K562 (cell line): ENCODE data around the gene GEMIN4. TPM values are rescaled to one million over a fixed set of nuclear protein-coding genes. Genes with fewer than 3 reads are reported as not detected.

ENCODE experiments used
- CTBP1 ChIP-seq: fragments of 450-650 bp; IDR thresholded peaks from 2 replicates; pipeline ENCODE4 v1.6.1; 2016; ENCODE audit warnings: borderline replicate concordance
- ESRRA ChIP-seq: fragments of 450-650 bp; IDR thresholded peaks from 2 replicates; pipeline ENCODE4 v1.6.1; 2014; ENCODE audit warnings: low read depth, mild to moderate bottlenecking, moderate library complexity, borderline replicate concordance
- ETV5 ChIP-seq: sonication (generic); formaldehyde crosslinking; IDR thresholded peaks from 2 replicates; pipeline ENCODE4 v1.4.0; 2020; ENCODE audit warnings: low read depth, mild to moderate bottlenecking, missing genetic modification reagents
- POLR2A ChIP-seq: fragments of 450-650 bp; conservative IDR thresholded peaks from 2 replicates; pipeline ENCODE4 v1.6.1; 2016
- POLR2H ChIP-seq: IDR thresholded peaks from 2 replicates; pipeline ENCODE4 v1.6.1; 2016; ENCODE audit warnings: missing genetic modification characterization, low read depth, mild to moderate bottlenecking, control low read depth, missing compliant biosample characterization, moderate library complexity
- SNRNP70 ChIP-seq: fragments of 200-400 bp; formaldehyde crosslinking; optimal IDR thresholded peaks from 2 replicates; pipeline ENCODE3; 2017; ENCODE audit warnings: low read depth, low read length
- STAG1 ChIP-seq: sonication (generic); formaldehyde crosslinking; IDR thresholded peaks from 2 replicates; pipeline ENCODE4 v1.5.0; 2020; ENCODE audit warnings: missing genetic modification reagents, borderline replicate concordance
- YY1 ChIP-seq, 3 experiments: IDR thresholded peaks; 2 replicates each; pipeline ENCODE4 v1.6.1; 2011; ENCODE audit warnings: low read length in 2 of 3, mild to moderate bottlenecking in 2 of 3, moderate library complexity in 2 of 3, borderline replicate concordance in 1 of 3, control low read depth in 1 of 3, low read depth in 1 of 3; ENCODE audit not compliant: insufficient read depth in 3 of 3, insufficient replicate concordance in 2 of 3, control insufficient read depth in 1 of 3, insufficient read length in 1 of 3; ENCODE audit errors: extremely low read depth in 1 of 3
- ZC3H4 ChIP-seq: sonication (generic); formaldehyde crosslinking; IDR thresholded peaks from 2 replicates; pipeline ENCODE4 v1.9.0; 2021; ENCODE audit warnings: missing genetic modification reagents, borderline replicate concordance
- ZFP1 ChIP-seq: fragments of 450-650 bp; formaldehyde crosslinking; IDR thresholded peaks from 2 replicates; pipeline ENCODE4 v1.4.0; 2020; ENCODE audit warnings: mild to moderate bottlenecking, mixed read lengths
- polyA plus RNA-seq, 8 experiments: library from polyadenylated mRNA; depleted of rRNA in 4 of 8; stranded (reverse) in 5 of 8; unstranded in 3 of 8; fragments of >200 nt; fragmentation: Nextera tagmentation in 2 of 8; fragmentation: Illumina TruSeq in 1 of 8; extraction: Ambion mirVana in 2 of 8; extraction: Trizol in 1 of 8; gene quantifications; 2 replicates each; pipeline versions ENCODE4 v1.2.1 to v1.2.3, GENCODE V29; 2011 to 2014; ENCODE audit warnings: inconsistent platforms in 1 of 8, missing spikeins in 1 of 8
- total RNA-seq, 7 experiments: library from RNA; depleted of rRNA in 6 of 7; stranded (reverse); fragments of >200 nt in 6 of 7; fragmentation: Illumina TruSeq in 2 of 7; extraction: Trizol in 2 of 7; gene quantifications; 2 replicates each; pipeline versions ENCODE4 v1.2.1 to v1.2.3, GENCODE V29; 2011 to 2021; ENCODE audit warnings: low replicate concordance in 1 of 7
- TF ChIP-seq, protein P1 (sequence below), 2 experiments: fragments of 450-650 bp; formaldehyde crosslinking in 1 of 2; IDR thresholded peaks; 2 replicates each; pipeline versions ENCODE4 v1.4.0 to v1.6.1; 2014 to 2020; ENCODE audit warnings: mild to moderate bottlenecking in 2 of 2, borderline replicate concordance in 1 of 2, low read depth in 1 of 2
- TF ChIP-seq, protein P2 (sequence below): fragments of 200-800 bp; sonication (Bioruptor generic); IDR thresholded peaks from 2 replicates; pipeline ENCODE4 v1.6.1; 2017; ENCODE audit warnings: missing genetic modification characterization, missing compliant biosample characterization

GEMIN4 gene
- total and polyA plus RNA-seq, 9 of the 15 experiments (the other 6 are each of a cell fraction or from before 2014, with no cell fraction given), result 1.8 to 42.5 (median 10.8) TPM

- TF ChIP-seq ZFP1 (no peak), ESRRA (peak; percentile 10; the same call in 1 of the 2 replicates), POLR2A (peak; percentile 70), SNRNP70 (no peak), POLR2H (tag) (peak; percentile 58; the same call in 1 of the 2 replicates), ZC3H4 (0 out of 2 replicates have a peak, but pooled peaks have one; percentile 18), YY1 (IDR thresholded peaks at IDR 0.05; ENCODE audit: borderline replicate concordance in 1 of 3, control insufficient read depth in 1 of 3, extremely low read depth in 1 of 3, insufficient read depth in 3 of 3, insufficient read length in 1 of 3, insufficient replicate concordance in 2 of 3, low read depth in 1 of 3, low read length in 2 of 3) (peak in 1 of 3 experiments; percentile 46), CTBP1 (peak; percentile 76), STAG1 (0 out of 2 replicates have a peak, but pooled peaks have one; percentile 3), ETV5 (CRISPR knock-in tag) (0 out of 2 replicates have a peak, but pooled peaks have one; percentile 35)
- TF ChIP-seq, protein P1, sequence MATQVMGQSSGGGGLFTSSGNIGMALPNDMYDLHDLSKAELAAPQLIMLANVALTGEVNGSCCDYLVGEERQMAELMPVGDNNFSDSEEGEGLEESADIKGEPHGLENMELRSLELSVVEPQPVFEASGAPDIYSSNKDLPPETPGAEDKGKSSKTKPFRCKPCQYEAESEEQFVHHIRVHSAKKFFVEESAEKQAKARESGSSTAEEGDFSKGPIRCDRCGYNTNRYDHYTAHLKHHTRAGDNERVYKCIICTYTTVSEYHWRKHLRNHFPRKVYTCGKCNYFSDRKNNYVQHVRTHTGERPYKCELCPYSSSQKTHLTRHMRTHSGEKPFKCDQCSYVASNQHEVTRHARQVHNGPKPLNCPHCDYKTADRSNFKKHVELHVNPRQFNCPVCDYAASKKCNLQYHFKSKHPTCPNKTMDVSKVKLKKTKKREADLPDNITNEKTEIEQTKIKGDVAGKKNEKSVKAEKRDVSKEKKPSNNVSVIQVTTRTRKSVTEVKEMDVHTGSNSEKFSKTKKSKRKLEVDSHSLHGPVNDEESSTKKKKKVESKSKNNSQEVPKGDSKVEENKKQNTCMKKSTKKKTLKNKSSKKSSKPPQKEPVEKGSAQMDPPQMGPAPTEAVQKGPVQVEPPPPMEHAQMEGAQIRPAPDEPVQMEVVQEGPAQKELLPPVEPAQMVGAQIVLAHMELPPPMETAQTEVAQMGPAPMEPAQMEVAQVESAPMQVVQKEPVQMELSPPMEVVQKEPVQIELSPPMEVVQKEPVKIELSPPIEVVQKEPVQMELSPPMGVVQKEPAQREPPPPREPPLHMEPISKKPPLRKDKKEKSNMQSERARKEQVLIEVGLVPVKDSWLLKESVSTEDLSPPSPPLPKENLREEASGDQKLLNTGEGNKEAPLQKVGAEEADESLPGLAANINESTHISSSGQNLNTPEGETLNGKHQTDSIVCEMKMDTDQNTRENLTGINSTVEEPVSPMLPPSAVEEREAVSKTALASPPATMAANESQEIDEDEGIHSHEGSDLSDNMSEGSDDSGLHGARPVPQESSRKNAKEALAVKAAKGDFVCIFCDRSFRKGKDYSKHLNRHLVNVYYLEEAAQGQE (IDR thresholded peaks at IDR 0.05; ENCODE audit: borderline replicate concordance), result 0 out of 2 replicates have a peak, but pooled peaks have one; percentile 5
- TF ChIP-seq, protein P1 (CRISPR knock-in tag; IDR thresholded peaks at IDR 0.05; ENCODE audit: low read depth), result no peak
- TF ChIP-seq, protein P2, sequence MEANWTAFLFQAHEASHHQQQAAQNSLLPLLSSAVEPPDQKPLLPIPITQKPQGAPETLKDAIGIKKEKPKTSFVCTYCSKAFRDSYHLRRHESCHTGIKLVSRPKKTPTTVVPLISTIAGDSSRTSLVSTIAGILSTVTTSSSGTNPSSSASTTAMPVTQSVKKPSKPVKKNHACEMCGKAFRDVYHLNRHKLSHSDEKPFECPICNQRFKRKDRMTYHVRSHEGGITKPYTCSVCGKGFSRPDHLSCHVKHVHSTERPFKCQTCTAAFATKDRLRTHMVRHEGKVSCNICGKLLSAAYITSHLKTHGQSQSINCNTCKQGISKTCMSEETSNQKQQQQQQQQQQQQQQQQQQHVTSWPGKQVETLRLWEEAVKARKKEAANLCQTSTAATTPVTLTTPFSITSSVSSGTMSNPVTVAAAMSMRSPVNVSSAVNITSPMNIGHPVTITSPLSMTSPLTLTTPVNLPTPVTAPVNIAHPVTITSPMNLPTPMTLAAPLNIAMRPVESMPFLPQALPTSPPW (CRISPR knock-in tag), result peak; percentile 70
These were observed at the start of gene GEMIN4 (continued) for GRCh38 chr17:752002-752619.
